ENCODE measurements around the gene CDH4. TPM values are rescaled to one million over a fixed set of nuclear protein-coding genes. Genes with fewer than 3 reads are reported as not detected.
A peak's percentile ranks its signal among the peaks of the same experiment; 100 is the strongest.

Gene CDH4
- total RNA-seq, 1 donor from 2014 or later = 8.9 TPM

GRCh38 chr20:61723529-61724257 is 471.6 kb downstream of the CDH4 start:
- DNase-seq (ENCODE audit: low read depth, low spot score) = no peak
- Mint-ChIP-seq H3K4me3 (no peak overlapping the region), H3K4me1 (peaks cover 12% of the 10 kb centered on the region), H3K27me3 (ENCODE audit: low read depth) (peaks cover 7% of the 10 kb centered on the region), H3K36me3 (ENCODE audit: low read depth) (no peaks in the 10 kb centered on the region), H3K9me3 (no peaks in the 10 kb centered on the region), H3K27ac (ENCODE audit: unreplicated experiment) (no peak overlapping the region)
- TF ChIP-seq CTCF (conservative IDR thresholded peaks at IDR 0.05) = no peak

GRCh38 chr20:61724376-61724775 is 472.3 kb downstream of the CDH4 start:
- Mint-ChIP-seq H3K4me3 (no peak overlapping the region), H3K36me3 (ENCODE audit: low read depth) (no peaks in the 10 kb centered on the region), H3K27me3 (ENCODE audit: low read depth) (peaks cover 6% of the 10 kb centered on the region), H3K9me3 (no peaks in the 10 kb centered on the region), H3K4me1 (peaks cover 10% of the 10 kb centered on the region), H3K27ac (ENCODE audit: unreplicated experiment) (no peak overlapping the region)
- peak; percentile 51 for TF ChIP-seq CTCF (conservative IDR thresholded peaks at IDR 0.05)
- no peak for DNase-seq (ENCODE audit: low read depth, low spot score)

GRCh38 chr20:61725145-61725544 is 473.1 kb downstream of the CDH4 start:
- H3K27me3 Mint-ChIP-seq (ENCODE audit: low read depth) = no peaks in the 10 kb centered on the region
- no peaks in the 10 kb centered on the region for H3K9me3 Mint-ChIP-seq
- no peak overlapping the region for H3K4me3 Mint-ChIP-seq
- DNase-seq (ENCODE audit: low read depth, low spot score) = no peak
- no peak for TF ChIP-seq CTCF (conservative IDR thresholded peaks at IDR 0.05)
- no peak overlapping the region for H3K27ac Mint-ChIP-seq (ENCODE audit: unreplicated experiment)
- peaks cover 5% of the 10 kb centered on the region for H3K4me1 Mint-ChIP-seq
- H3K36me3 Mint-ChIP-seq (ENCODE audit: low read depth) = no peaks in the 10 kb centered on the region

DNA sequence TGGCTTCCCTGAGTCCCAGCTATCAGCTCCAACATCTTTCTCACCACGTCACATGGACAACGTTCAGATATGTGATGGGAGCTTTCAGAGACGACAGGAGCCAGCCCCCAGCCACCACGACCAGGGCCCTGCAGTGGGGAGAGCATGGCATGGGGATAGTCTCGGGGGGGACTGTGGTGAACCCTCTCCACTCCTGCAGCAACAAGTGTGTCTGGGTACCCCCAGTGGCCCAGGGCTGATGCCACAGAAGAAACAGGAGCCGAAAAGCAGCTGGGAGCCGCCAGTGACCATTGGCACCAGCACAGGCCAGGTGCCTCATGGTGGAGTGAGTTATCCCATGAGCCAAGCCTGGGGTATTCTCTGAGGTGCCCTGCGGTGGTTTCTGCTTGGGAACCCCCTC is 473.9 kb downstream of the CDH4 start:
- H3K9me3 Mint-ChIP-seq = no peaks in the 10 kb centered on the region
- H3K27ac Mint-ChIP-seq (ENCODE audit: unreplicated experiment) = no peak overlapping the region
- TF ChIP-seq CTCF (conservative IDR thresholded peaks at IDR 0.05) = no peak
- H3K27me3 Mint-ChIP-seq (ENCODE audit: low read depth) = no peaks in the 10 kb centered on the region
- peaks cover 5% of the 10 kb centered on the region for H3K4me1 Mint-ChIP-seq
- no peak overlapping the region for H3K4me3 Mint-ChIP-seq
- DNase-seq (ENCODE audit: low read depth, low spot score) = no peak
- no peaks in the 10 kb centered on the region for H3K36me3 Mint-ChIP-seq (ENCODE audit: low read depth)

DNA sequence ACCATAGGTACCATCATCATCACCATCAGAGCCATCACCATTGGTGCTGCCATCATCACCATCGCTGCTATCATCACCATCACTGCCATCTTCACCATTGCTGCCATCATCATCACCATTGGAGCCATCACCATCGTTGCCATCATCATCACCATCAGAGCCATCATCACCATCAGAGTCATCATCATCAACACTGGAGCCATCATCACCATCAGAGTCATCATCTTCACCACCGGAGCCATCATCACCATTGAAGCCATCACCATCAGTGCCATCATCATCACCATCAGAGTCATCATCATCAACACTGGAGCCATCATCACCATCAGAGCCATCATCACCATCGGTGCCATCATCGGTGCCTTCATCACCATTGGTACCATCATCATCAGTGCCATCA is 474.9 kb downstream of the CDH4 start:
- H3K27ac Mint-ChIP-seq (ENCODE audit: unreplicated experiment) = no peak overlapping the region
- no peak for DNase-seq (ENCODE audit: low read depth, low spot score)
- H3K27me3 Mint-ChIP-seq (ENCODE audit: low read depth) = no peaks in the 10 kb centered on the region
- peaks cover 5% of the 10 kb centered on the region for H3K4me1 Mint-ChIP-seq
- H3K36me3 Mint-ChIP-seq (ENCODE audit: low read depth) = no peaks in the 10 kb centered on the region
- no peak overlapping the region for H3K4me3 Mint-ChIP-seq
- no peaks in the 10 kb centered on the region for H3K9me3 Mint-ChIP-seq
- TF ChIP-seq CTCF (conservative IDR thresholded peaks at IDR 0.05) = no peak

Data from neural crest cell (in vitro differentiated cells).